AG04450 (cell line): ENCODE results near the gene UCK1. TPM values are rescaled to one million over a fixed set of nuclear protein-coding genes. Genes with fewer than 3 reads are reported as not detected.
"Not testable (repeated sequence)": the region's sequence is repeated elsewhere in the genome, so short reads cannot be mapped to it uniquely, and the experiment has no call there.

Experiments
- CTCF ChIA-PET: fragments of 300-600, 350-600 bp; formaldehyde crosslinking; extraction: SDS; loops from one replicate; lab custom pipeline; 2022; ENCODE audit warnings: antibody characterized with exemption, inconsistent platforms; lab: Charles Lee
- POLR2A ChIA-PET: fragments of 350-600 bp; formaldehyde crosslinking; extraction: SDS; loops from one replicate; lab custom pipeline; 2021; ENCODE audit warnings: antibody characterized with exemption, inconsistent platforms; lab: Yijun Ruan, JAX
- DNase-seq: peaks from one replicate; pipeline ENCODE4 v3.0.0-alpha.2; 2011; ENCODE audit warnings: low read depth, low spot score
- H3K27ac ChIP-seq: one replicate; pipeline ENCODE4 v1.5.1; 2012; ENCODE audit warnings: low read depth, low read length, control low read depth
- H3K27me3 ChIP-seq: one replicate; pipeline ENCODE4 v1.6.0; 2012; ENCODE audit warnings: low read length; ENCODE audit not compliant: control insufficient read depth, insufficient read depth
- H3K4me3 ChIP-seq: 2 replicates; pipeline ENCODE4 v1.5.1; 2011; ENCODE audit warnings: mild to moderate bottlenecking, low read depth, low read length, control low read depth
- H3K9me3 ChIP-seq: 2 replicates; pipeline ENCODE4 v1.5.1; 2012; ENCODE audit warnings: low read length; ENCODE audit not compliant: control insufficient read depth, insufficient read depth
- polyA plus RNA-seq: library from polyadenylated mRNA; depleted of rRNA; stranded (reverse); fragments of >200 nt; gene quantifications from 2 replicates; pipeline ENCODE4 v1.2.3, GENCODE V29; 2011
- TF ChIP-seq, protein P1 (sequence below): IDR thresholded peaks from 2 replicates; pipeline ENCODE4 v1.5.1; 2011; ENCODE audit warnings: low read depth, low read length, control low read depth, inconsistent platforms

Gene UCK1
- polyA plus RNA-seq, 1 experiment, result 19.1 TPM

DNA sequence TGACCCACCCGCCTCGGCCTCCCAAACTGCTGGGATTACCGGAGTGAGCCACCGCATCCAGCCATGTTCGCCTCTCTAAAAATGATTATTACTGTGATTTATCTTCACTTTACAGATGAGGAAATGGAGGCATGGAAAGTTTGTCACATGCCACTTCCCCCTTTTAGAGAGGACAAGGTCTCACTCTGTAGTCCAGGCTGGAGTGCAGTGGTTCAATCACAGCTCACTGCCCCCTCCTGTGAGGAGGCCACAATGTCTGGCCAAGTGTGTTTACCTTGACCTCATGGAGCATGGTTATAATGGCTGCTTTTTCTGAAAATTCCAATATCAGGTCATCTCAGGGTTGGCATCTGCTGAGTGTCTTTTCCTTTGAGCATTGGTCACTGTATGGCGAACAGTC is 21.0 kb upstream of the UCK1 start:
- ChIA-PET POLR2A (no interaction called here), CTCF (no interaction called here)
- peaks cover 17% of the 10 kb centered on the region for H3K9me3 ChIP-seq
- TF ChIP-seq, protein P1, sequence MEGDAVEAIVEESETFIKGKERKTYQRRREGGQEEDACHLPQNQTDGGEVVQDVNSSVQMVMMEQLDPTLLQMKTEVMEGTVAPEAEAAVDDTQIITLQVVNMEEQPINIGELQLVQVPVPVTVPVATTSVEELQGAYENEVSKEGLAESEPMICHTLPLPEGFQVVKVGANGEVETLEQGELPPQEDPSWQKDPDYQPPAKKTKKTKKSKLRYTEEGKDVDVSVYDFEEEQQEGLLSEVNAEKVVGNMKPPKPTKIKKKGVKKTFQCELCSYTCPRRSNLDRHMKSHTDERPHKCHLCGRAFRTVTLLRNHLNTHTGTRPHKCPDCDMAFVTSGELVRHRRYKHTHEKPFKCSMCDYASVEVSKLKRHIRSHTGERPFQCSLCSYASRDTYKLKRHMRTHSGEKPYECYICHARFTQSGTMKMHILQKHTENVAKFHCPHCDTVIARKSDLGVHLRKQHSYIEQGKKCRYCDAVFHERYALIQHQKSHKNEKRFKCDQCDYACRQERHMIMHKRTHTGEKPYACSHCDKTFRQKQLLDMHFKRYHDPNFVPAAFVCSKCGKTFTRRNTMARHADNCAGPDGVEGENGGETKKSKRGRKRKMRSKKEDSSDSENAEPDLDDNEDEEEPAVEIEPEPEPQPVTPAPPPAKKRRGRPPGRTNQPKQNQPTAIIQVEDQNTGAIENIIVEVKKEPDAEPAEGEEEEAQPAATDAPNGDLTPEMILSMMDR, result no peak
- peaks cover 57% of the 10 kb centered on the region for H3K27me3 ChIP-seq
- H3K4me3 ChIP-seq, result no peak overlapping the region
- H3K27ac ChIP-seq, result no peak overlapping the region
- DNase-seq, result no peak

DNA sequence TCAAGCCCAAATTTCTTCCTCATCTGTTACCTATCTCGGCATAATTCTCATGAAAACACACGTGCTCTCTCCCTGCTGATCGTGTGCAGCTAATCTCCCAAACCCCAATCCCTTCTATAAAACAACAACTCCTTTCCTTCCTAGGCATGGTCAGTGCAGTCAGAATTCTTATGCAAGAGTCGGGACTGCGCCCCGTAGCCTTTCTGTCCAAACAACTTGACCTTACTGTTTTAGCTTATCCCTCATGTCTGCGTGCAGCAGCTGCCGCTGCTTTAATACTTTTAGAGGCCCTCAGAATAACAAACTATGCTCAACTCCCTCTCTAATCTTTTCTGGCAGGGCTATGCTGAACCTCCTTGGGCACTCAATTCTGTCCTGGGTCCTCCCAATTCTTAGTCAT is 19.4 kb upstream of the UCK1 start:
- H3K27me3 ChIP-seq, result peaks cover 61% of the 10 kb centered on the region
- H3K9me3 ChIP-seq, result peaks cover 23% of the 10 kb centered on the region
- H3K27ac ChIP-seq, DNase-seq, CTCF ChIA-PET, POLR2A ChIA-PET, H3K4me3 ChIP-seq: not testable (repeated sequence)

DNA sequence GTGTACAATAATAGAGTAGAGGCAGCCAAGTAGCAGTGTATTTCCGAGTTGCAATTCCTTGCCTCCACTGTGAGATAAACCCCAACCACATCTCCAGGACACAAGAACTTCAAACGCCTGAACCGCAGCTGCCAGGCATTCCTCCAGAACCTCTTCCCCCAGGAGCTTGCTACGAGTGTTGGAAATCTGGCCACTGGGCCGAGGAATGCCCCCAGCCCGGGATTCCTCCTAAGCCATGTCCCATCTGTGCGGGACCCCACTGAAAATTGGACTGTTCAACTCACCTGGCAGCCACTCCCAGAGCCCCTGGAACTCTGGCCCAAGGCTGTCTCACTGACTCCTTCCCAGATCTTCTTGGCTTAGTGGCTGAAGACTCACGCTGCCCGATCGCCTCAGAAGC is 18.1 kb upstream of the UCK1 start:
- Histone ChIP-seq H3K27me3 (peaks cover 66% of the 10 kb centered on the region), H3K9me3 (peaks cover 31% of the 10 kb centered on the region)
- CTCF ChIA-PET, POLR2A ChIA-PET, H3K27ac ChIP-seq, H3K4me3 ChIP-seq, DNase-seq: not testable (repeated sequence)

DNA sequence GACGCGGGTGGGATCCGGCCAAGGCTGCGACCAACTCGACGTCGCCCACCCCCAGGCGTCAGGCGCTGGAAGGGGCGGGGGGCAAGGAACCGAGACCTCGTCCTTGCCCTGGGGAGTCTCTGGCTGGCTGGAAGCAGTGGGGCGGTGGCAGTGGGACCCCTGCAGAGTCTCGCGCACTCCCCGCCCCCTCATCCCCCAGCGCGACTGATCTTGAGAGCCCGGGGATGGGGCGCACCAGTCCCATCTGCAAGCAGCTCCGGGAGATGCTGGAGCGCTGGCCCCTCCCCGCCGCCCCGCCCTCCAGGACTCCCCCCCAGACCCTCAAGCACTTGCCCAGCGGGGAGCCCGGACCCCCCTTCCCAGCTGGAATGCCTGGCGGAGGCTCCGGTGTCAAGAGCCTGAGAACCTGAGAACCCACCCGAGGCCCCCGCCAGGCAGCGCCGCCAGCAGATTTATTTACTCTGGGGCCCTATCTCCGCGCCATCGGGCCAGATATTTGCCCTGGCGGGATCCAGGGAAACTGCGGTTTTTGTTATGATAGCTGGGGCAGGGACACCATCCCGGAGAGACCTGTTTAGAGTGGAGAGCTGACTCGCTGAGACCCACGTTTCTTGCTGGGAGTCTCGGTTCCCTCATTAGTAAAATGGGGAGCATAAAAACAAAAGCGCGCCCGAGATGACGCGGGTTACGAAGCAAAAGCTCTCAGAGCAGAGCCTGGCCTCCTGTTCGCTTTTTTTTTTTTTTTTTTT is 15.4 kb upstream of the UCK1 start:
- no peak for DNase-seq
- H3K27ac ChIP-seq, result no peak overlapping the region
- CTCF ChIA-PET, result no interaction called here
- H3K27me3 ChIP-seq, result peaks cover 51% of the 10 kb centered on the region
- POLR2A ChIA-PET, result interaction anchor here (0.6 to 0.7 kb wide), 2 partner anchors 168 to 173 kb away, joined by 4 to 9 read pairs; no protein-coding TSS in a partner anchor
- H3K4me3 ChIP-seq, result peak overlapping the region; percentile 45
- H3K9me3 ChIP-seq, result peaks cover 42% of the 10 kb centered on the region
- TF ChIP-seq, protein P1, result peak; percentile 9; the same call in 1 of the 2 replicates

DNA sequence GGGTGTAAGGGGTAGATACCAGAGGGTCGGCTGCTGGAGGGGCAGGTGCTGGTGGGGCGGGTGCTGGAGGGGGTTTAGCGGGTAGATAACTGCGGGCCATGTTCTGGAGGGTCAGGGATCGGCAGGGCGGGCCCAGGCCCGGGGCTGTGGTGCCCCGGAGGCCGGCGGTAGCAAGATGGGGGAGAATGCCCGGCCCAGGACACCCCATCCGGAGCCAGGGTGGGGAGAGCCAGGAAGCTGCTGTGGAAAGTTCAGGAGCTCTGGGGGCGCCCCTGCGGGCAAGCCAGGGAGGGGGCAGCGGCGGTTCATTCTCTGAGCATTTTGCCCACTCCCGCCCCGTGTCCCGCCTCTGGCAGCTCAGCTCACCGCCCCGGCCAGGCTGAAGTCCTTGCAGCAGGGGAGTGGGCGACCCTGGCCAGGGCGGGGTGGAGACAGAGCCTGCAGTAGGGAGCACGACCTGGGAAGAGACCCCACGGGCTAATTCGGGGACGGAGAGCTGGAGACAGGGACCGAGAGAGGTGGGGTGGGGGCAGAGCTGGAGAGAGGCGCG is 14.8 kb upstream of the UCK1 start:
- ChIA-PET CTCF (no interaction called here), POLR2A (interaction anchor here (0.6 kb wide), 1 partner anchor 173 kb away, joined by 4 read pairs; no protein-coding TSS in a partner anchor)

More for the DNA sequence above, 14.8 kb upstream of the UCK1 start:
- H3K27ac ChIP-seq, result no peak overlapping the region
- no peak for DNase-seq
- H3K4me3 ChIP-seq, result no peak overlapping the region
- peaks cover 51% of the 10 kb centered on the region for H3K27me3 ChIP-seq
- TF ChIP-seq, protein P1, result no peak
- H3K9me3 ChIP-seq, result peaks cover 42% of the 10 kb centered on the region
